K562 (cell line): ENCODE data around the gene FOXS1.

Source experiments
- FOXK1 ChIP-seq: sonication (generic); formaldehyde crosslinking; IDR thresholded peaks from 2 replicates; pipeline ENCODE4 v1.8.0; 2022; ENCODE audit warnings: missing genetic modification reagents, mild to moderate bottlenecking, borderline replicate concordance
- HDAC2 ChIP-seq: fragments of 450-650 bp; IDR thresholded peaks from 2 replicates; pipeline ENCODE4 v1.6.1; 2016; ENCODE audit warnings: mild to moderate bottlenecking
- MYC ChIP-seq, 2 experiments: fragments of 250-450 bp in 1 of 2; sonication (Bioruptor Pico) in 1 of 2; IDR thresholded peaks; 2 replicates each; pipeline versions ENCODE4 v1.5.1 to v1.6.1; 2012 to 2021; ENCODE audit warnings: low read depth in 2 of 2, borderline replicate concordance in 1 of 2, improper control_type of control experiment in 1 of 2, low read length in 1 of 2, mild to moderate bottlenecking in 1 of 2, moderate library complexity in 1 of 2
- PHF21A ChIP-seq: fragments of 450-650 bp; IDR thresholded peaks from 2 replicates; pipeline ENCODE4 v1.6.1; 2017; ENCODE audit warnings: low read depth, borderline replicate concordance
- POLR2A ChIP-seq: fragments of 450-650 bp; conservative IDR thresholded peaks from 2 replicates; pipeline ENCODE4 v1.6.1; 2016
- POLR2AphosphoS5 ChIP-seq: IDR thresholded peaks from 2 replicates; pipeline ENCODE4 v1.6.1; 2011; ENCODE audit warnings: mild to moderate bottlenecking, low read depth, low read length, moderate library complexity; ENCODE audit not compliant: control insufficient read depth, insufficient read depth
- SRSF9 ChIP-seq: fragments of 200-400 bp; formaldehyde crosslinking; IDR thresholded peaks from 2 replicates; pipeline ENCODE4 v1.6.1; 2017; ENCODE audit warnings: low read depth, low read length, borderline replicate concordance
- TF ChIP-seq, protein P1 (sequence below), 3 experiments: IDR thresholded peaks in 2 of 3; conservative IDR thresholded peaks in 1 of 3; 2 replicates each; pipeline ENCODE4 v1.5.1; 2011 to 2012; ENCODE audit warnings: low read length in 3 of 3, mild to moderate bottlenecking in 3 of 3, control low read depth in 2 of 3, improper control_type of control experiment in 1 of 3, inconsistent platforms in 1 of 3, low read depth in 1 of 3, mixed read lengths in 1 of 3, moderate library complexity in 1 of 3; ENCODE audit not compliant: insufficient read depth in 2 of 3
- TF ChIP-seq, protein P2 (sequence below): sonication (generic); formaldehyde crosslinking; IDR thresholded peaks from 2 replicates; pipeline ENCODE4 v1.9.0; 2022; ENCODE audit warnings: mild to moderate bottlenecking, missing genetic modification reagents
- TF ChIP-seq, protein P3 (sequence below): fragments of 250-450 bp; sonication (Bioruptor Pico); IDR thresholded peaks from 2 replicates; pipeline ENCODE4 v1.5.0; 2022; ENCODE audit warnings: mild to moderate bottlenecking

DNA sequence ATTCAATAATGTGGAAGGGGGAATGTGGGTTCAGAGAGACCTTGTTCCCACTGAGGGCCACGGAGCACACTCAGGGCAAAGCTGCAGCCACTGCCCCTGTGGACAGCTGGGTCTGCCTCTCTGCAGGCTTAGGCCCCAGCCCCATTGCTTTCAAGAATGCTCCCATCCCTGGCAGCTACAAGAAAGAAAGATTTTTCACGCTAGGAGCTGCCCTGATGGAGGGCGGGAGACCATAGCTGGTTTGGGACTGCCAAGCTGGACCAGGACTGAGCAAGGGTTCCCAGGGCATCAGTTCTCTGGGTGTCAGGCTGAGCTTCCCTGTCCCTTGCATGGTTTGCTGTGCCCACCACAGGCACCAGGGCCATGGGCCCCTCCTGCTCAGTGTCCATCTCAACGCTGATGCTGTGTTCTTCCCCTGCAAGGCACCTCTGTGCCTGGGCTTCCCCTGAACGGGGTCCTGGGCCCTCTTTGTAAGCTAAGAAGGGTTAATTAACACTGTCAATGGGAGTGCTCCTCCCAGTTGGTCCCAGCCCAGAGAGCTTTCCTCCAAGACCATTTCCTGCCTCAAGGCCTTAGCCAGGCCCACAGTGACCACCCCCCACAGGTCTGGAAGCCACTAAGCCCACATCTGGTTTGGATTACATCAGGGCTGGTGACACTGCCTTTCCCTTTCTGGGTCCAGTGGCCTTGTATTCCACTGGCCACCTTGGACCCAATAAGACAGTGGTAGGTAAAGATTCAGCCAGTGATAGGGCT lies 8.4 kb downstream of the FOXS1 start:
- no peak for TF ChIP-seq HDAC2
- TF ChIP-seq POLR2AphosphoS5: no peak
- TF ChIP-seq, protein P1, sequence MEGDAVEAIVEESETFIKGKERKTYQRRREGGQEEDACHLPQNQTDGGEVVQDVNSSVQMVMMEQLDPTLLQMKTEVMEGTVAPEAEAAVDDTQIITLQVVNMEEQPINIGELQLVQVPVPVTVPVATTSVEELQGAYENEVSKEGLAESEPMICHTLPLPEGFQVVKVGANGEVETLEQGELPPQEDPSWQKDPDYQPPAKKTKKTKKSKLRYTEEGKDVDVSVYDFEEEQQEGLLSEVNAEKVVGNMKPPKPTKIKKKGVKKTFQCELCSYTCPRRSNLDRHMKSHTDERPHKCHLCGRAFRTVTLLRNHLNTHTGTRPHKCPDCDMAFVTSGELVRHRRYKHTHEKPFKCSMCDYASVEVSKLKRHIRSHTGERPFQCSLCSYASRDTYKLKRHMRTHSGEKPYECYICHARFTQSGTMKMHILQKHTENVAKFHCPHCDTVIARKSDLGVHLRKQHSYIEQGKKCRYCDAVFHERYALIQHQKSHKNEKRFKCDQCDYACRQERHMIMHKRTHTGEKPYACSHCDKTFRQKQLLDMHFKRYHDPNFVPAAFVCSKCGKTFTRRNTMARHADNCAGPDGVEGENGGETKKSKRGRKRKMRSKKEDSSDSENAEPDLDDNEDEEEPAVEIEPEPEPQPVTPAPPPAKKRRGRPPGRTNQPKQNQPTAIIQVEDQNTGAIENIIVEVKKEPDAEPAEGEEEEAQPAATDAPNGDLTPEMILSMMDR (IDR thresholded peaks at IDR 0.05 in 2 of 3, conservative IDR thresholded peaks at IDR 0.05 in 1 of 3; ENCODE audit: insufficient read depth in 2 of 3, low read depth in 1 of 3, low read length in 3 of 3): no peak
- no peak for TF ChIP-seq PHF21A
- no peak for TF ChIP-seq POLR2A
- TF ChIP-seq, protein P2, sequence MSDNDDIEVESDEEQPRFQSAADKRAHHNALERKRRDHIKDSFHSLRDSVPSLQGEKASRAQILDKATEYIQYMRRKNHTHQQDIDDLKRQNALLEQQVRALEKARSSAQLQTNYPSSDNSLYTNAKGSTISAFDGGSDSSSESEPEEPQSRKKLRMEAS (CRISPR knock-in tag): no peak
- no peak for TF ChIP-seq FOXK1 (CRISPR knock-in tag)
- TF ChIP-seq SRSF9: no peak
- TF ChIP-seq MYC (IDR thresholded peaks at IDR 0.05; ENCODE audit: low read depth, low read length): no peak
- no peak for TF ChIP-seq MYC (CRISPR knock-in tag; IDR thresholded peaks at IDR 0.05; ENCODE audit: borderline replicate concordance, low read depth)
- TF ChIP-seq, protein P3, sequence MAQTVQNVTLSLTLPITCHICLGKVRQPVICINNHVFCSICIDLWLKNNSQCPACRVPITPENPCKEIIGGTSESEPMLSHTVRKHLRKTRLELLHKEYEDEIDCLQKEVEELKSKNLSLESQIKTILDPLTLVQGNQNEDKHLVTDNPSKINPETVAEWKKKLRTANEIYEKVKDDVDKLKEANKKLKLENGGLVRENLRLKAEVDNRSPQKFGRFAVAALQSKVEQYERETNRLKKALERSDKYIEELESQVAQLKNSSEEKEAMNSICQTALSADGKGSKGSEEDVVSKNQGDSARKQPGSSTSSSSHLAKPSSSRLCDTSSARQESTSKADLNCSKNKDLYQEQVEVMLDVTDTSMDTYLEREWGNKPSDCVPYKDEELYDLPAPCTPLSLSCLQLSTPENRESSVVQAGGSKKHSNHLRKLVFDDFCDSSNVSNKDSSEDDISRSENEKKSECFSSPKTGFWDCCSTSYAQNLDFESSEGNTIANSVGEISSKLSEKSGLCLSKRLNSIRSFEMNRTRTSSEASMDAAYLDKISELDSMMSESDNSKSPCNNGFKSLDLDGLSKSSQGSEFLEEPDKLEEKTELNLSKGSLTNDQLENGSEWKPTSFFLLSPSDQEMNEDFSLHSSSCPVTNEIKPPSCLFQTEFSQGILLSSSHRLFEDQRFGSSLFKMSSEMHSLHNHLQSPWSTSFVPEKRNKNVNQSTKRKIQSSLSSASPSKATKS (CRISPR knock-in tag): no peak
